A673 (cell line): Measurements from ENCODE around the gene ANKRD9. TPM values are rescaled to one million over a fixed set of nuclear protein-coding genes. Genes with fewer than 3 reads are reported as not detected.

Source experiments
- BruUV-seq: library from RNA; stranded (reverse); fragments of 400-500 nt; replicated peaks from 2 replicates; lab custom pipeline; 2021; lab: Mats Ljungman, UMichigan
- CTCF ChIA-PET: fragments of 300-600 bp; sonication (Branson Sonifier 250); formaldehyde crosslinking; loops from one replicate; lab custom pipeline; 2022; ENCODE audit warnings: antibody characterized with exemption; lab: Charles Lee
- POLR2A ChIA-PET: fragments of 300-600 bp; sonication (Branson Sonifier 250); formaldehyde crosslinking; loops from one replicate; lab custom pipeline; 2022; ENCODE audit warnings: antibody characterized with exemption; ENCODE audit not compliant: low non-redundant PET; lab: Charles Lee
- DNase-seq: peaks from one replicate; pipeline ENCODE4 v3.0.0-alpha.2; 2015; ENCODE audit warnings: low spot score
- H3K27ac ChIP-seq: fragments of 200-600 bp; sonication (generic); 2 replicates; pipeline ENCODE4 v1.5.1; 2016; ENCODE audit warnings: mixed run types, low read depth, mild to moderate bottlenecking, mixed read lengths, antibody characterized with exemption, low read length; ENCODE audit not compliant: poor library complexity, severe bottlenecking
- H3K27me3 ChIP-seq: fragments of 200-600 bp; sonication (generic); replicated peaks from 2 replicates; pipeline ENCODE4 v1.6.1; 2017; ENCODE audit warnings: mixed run types, low read depth, mild to moderate bottlenecking, mixed read lengths, antibody characterized with exemption, low read length; ENCODE audit not compliant: insufficient read depth, poor library complexity
- H3K36me3 ChIP-seq: fragments of 200-600 bp; sonication (generic); 2 replicates; pipeline ENCODE4 v1.6.1; 2016; ENCODE audit warnings: mixed run types, mild to moderate bottlenecking, mixed read lengths, antibody characterized with exemption, low read length; ENCODE audit not compliant: insufficient read depth, poor library complexity, severe bottlenecking
- H3K4me1 ChIP-seq: fragments of 200-600 bp; sonication (generic); 2 replicates; pipeline ENCODE4 v1.6.1; 2017; ENCODE audit warnings: mixed run types, mild to moderate bottlenecking, mixed read lengths, antibody characterized with exemption, low read length; ENCODE audit not compliant: insufficient read depth, poor library complexity, severe bottlenecking
- H3K4me3 ChIP-seq: fragments of 200-600 bp; sonication (generic); 2 replicates; pipeline ENCODE4 v1.5.1; 2016; ENCODE audit warnings: low read depth, mixed run types, mild to moderate bottlenecking, mixed read lengths, low read length; ENCODE audit not compliant: poor library complexity, severe bottlenecking
- H3K9me3 ChIP-seq: fragments of 200-600 bp; sonication (generic); 2 replicates; pipeline ENCODE4 v1.6.1; 2016; ENCODE audit warnings: mixed run types, low read depth, mild to moderate bottlenecking, mixed read lengths, antibody characterized with exemption, low read length; ENCODE audit not compliant: poor library complexity, severe bottlenecking
- EZH2 ChIP-seq: fragments of 200-600 bp; sonication (generic); IDR thresholded peaks from 2 replicates; pipeline ENCODE4 v1.6.1; 2017; ENCODE audit warnings: borderline replicate concordance, low read depth, mild to moderate bottlenecking, mixed read lengths, antibody characterized with exemption, low read length; ENCODE audit not compliant: poor library complexity, severe bottlenecking
- intact Hi-C: fragments of 100-400 bp; cut with micrococcal nuclease; formaldehyde crosslinking; loops from one replicate; pipeline ENCODE4 v1.10.0; 2022; ENCODE audit not compliant: unreplicated experiment
- total RNA-seq: library from RNA; stranded (reverse); gene quantifications from 2 replicates; pipeline ENCODE4 v1.2.3, GENCODE V29; 2021
- TF ChIP-seq, protein P1 (sequence below): fragments of 300-800, 200-600 bp; sonication (generic); conservative IDR thresholded peaks from 2 replicates; pipeline ENCODE4 v1.5.1; 2017; ENCODE audit warnings: low read depth, mild to moderate bottlenecking, antibody characterized with exemption, low read length, moderate library complexity, mixed read lengths

Gene ANKRD9
- total RNA-seq, 1 experiment from 2014 or later = 28.0 TPM

DNA sequence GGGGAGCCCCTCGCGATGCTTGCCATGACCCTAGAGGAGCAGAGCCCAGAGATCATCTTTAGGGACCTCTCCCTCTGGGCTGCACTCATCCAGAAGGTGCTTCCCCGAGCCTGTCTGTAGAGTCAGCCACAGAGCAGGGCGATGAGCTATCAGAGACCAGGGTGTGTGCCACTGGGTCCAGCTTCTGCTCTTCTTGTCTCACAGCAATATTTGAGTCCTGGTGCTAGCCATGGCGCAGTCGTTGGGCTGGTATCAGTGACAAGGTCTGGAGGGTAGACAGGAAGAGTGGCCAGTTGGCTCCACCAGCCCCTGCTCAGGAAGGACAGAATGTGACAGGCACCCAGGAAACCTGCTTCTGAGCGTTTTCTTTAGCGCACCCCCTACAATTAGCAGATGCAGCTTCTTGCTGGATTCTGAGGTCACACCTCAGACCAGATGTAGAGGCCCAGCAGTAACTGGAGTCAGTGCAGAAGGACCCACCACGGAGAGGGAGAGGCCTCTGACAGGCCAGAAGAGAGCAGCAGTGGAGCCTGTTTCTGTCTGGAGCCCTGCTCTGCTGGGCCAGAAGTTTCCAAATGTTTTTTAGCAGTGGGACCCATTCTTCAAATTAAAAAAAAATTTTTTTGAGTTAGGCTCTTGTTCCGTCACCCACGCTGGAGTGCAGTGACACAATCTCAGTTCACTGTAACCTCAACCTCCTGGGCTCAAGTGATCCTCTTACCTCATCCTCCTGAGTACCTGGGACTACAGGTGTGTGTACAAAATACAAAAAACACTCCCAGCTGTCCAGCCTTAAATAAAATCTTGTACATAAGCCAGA, 23.7 kb downstream of the ANKRD9 start:
- H3K27me3 ChIP-seq = no peaks in the 10 kb centered on the region
- BruUV-seq = no TSS peak
- intact Hi-C loops = no loop called here
- H3K27ac ChIP-seq = no peak overlapping the region
- ChIA-PET POLR2A (no interaction called here), CTCF (no interaction called here)
- H3K36me3 ChIP-seq = no peaks in the 10 kb centered on the region
- TF ChIP-seq EZH2 = no peak
- TF ChIP-seq, protein P1, sequence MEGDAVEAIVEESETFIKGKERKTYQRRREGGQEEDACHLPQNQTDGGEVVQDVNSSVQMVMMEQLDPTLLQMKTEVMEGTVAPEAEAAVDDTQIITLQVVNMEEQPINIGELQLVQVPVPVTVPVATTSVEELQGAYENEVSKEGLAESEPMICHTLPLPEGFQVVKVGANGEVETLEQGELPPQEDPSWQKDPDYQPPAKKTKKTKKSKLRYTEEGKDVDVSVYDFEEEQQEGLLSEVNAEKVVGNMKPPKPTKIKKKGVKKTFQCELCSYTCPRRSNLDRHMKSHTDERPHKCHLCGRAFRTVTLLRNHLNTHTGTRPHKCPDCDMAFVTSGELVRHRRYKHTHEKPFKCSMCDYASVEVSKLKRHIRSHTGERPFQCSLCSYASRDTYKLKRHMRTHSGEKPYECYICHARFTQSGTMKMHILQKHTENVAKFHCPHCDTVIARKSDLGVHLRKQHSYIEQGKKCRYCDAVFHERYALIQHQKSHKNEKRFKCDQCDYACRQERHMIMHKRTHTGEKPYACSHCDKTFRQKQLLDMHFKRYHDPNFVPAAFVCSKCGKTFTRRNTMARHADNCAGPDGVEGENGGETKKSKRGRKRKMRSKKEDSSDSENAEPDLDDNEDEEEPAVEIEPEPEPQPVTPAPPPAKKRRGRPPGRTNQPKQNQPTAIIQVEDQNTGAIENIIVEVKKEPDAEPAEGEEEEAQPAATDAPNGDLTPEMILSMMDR = no peak
- H3K4me1 ChIP-seq = no peaks in the 10 kb centered on the region
- no peak overlapping the region for H3K4me3 ChIP-seq
- no peaks in the 10 kb centered on the region for H3K9me3 ChIP-seq
- DNase-seq = no peak

DNA sequence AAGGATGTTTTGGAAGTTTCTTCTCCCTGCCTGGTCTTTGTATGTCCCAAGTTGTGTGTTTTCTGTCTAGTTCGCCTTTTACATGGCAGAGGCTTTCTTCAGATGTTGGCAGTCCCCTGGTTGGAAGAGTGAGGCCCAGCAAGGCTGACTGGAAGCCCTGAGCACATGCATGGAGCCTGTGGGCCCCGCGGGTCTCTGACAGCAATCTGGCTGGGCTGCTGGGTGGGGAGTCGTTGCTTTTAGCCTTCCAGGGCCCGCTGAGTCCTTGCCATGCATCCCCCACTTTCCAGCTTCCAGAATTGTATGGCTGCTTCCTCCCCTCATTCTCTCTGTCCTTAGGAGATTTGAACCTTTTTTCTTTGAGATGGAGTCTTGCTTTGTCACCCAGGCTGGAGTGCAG, 25.3 kb downstream of the ANKRD9 start:
- H3K27me3 ChIP-seq = no peaks in the 10 kb centered on the region

DNA sequence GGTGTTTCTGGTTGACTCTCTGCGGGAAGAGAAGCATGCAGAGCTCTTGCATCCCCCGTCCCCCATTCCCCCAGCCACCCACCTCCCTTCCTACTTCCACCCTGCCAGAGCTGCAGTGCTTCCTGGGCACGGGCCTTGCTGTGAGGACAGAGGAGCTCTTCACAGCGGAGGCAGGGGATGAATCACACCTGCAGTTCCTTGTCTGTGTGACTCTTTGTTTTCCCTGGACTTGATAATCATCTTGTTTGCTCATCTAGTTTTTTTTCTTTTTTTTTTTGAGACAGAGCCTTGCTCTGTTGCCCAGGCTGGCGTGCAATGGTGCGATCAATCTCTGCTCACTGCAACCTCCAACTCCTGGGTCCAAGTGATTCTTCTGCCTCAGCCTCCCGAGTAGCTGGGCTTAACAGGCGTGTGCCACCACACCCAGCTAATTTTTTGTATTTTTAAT, 27.8 kb downstream of the ANKRD9 start:
- no TSS peak for BruUV-seq
- POLR2A ChIA-PET = no interaction called here
- H3K4me1 ChIP-seq = no peaks in the 10 kb centered on the region
- no peaks in the 10 kb centered on the region for H3K27me3 ChIP-seq
- intact Hi-C loops = no loop called here
- no peak for TF ChIP-seq EZH2
- TF ChIP-seq, protein P1 = no peak
- no peak overlapping the region for H3K27ac ChIP-seq
- H3K4me3 ChIP-seq = no peak overlapping the region
- no peaks in the 10 kb centered on the region for H3K9me3 ChIP-seq
- no peak for DNase-seq
- CTCF ChIA-PET = no interaction called here
- H3K36me3 ChIP-seq = no peaks in the 10 kb centered on the region

More for the DNA sequence above, 25.3 kb downstream of the ANKRD9 start:
- intact Hi-C loops = no loop called here
- Histone ChIP-seq H3K36me3 (no peaks in the 10 kb centered on the region), H3K27ac (no peak overlapping the region), H3K4me3 (no peak overlapping the region), H3K9me3 (no peaks in the 10 kb centered on the region), H3K4me1 (no peaks in the 10 kb centered on the region)
- CTCF ChIA-PET = no interaction called here
- TF ChIP-seq, protein P1 = no peak
- no peak for TF ChIP-seq EZH2
- POLR2A ChIA-PET = no interaction called here
- no peak for DNase-seq
- no TSS peak for BruUV-seq
